Measurements from ENCODE around the gene DHRSX. TPM values are rescaled to one million over a fixed set of nuclear protein-coding genes. Genes with fewer than 3 reads are reported as not detected.

DHRSX gene
- total and polyA plus RNA-seq, 9 of the 15 experiments (the other 6 are each of a cell fraction or from before 2014, with no cell fraction given): 0.59 to 11.0 (median 6.2) TPM

- peak; percentile 17 for TF ChIP-seq TAL1 (IDR thresholded peaks at IDR 0.05)
- TF ChIP-seq TAF9B (IDR thresholded peaks at IDR 0.05; ENCODE audit: partially characterized antibody): no peak
- no peak; the same call in none of the 2 replicates for TF ChIP-seq CREB1 (IDR thresholded peaks at IDR 0.05)
- TF ChIP-seq CREB1 (CRISPR knock-in tag; IDR thresholded peaks at IDR 0.05): peak; percentile 71
- peak; percentile 100 for TF ChIP-seq EHMT2 (IDR thresholded peaks at IDR 0.05)
- TF ChIP-seq, protein P1, sequence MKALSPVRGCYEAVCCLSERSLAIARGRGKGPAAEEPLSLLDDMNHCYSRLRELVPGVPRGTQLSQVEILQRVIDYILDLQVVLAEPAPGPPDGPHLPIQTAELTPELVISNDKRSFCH (CRISPR knock-in tag; IDR thresholded peaks at IDR 0.05): no peak
- TF ChIP-seq, protein P1 (tag; IDR thresholded peaks at IDR 0.05): 0 out of 2 replicates have a peak, but pooled peaks have one; percentile 32
- peak; percentile 83 for TF ChIP-seq NCOA6 (IDR thresholded peaks at IDR 0.05)
- TF ChIP-seq ATF7 (IDR thresholded peaks at IDR 0.05): peak; percentile 39; the same call in 1 of the 2 replicates
- peak; percentile 41; the same call in 1 of the 2 replicates for TF ChIP-seq ATF1 (CRISPR knock-in tag; IDR thresholded peaks at IDR 0.05)
- TF ChIP-seq ATF1 (tag; IDR thresholded peaks at IDR 0.05): peak; percentile 87
- TF ChIP-seq CEBPB (tag; IDR thresholded peaks at IDR 0.05): peak; percentile 94
- peak; percentile 82 to 88 for TF ChIP-seq MNT (conservative IDR thresholded peaks at IDR 0.05)
- peak; percentile 89 for TF ChIP-seq CHAMP1 (IDR thresholded peaks at IDR 0.05)
- no peak for TF ChIP-seq CBFA2T2 (conservative IDR thresholded peaks at IDR 0.05)
- no peak for TF ChIP-seq FIP1L1 (IDR thresholded peaks at IDR 0.05; ENCODE audit: low read depth, low read length, poor library complexity, severe bottlenecking)
- no peak for TF ChIP-seq ZZZ3 (IDR thresholded peaks at IDR 0.05)
- peak; percentile 24; the same call in 1 of the 2 replicates for TF ChIP-seq STAT5A (IDR thresholded peaks at IDR 0.05; ENCODE audit: borderline replicate concordance, low read length)
- TF ChIP-seq ZNF444 (CRISPR knock-in tag; IDR thresholded peaks at IDR 0.05): no peak
- TF ChIP-seq SMC3 (conservative IDR thresholded peaks at IDR 0.05; ENCODE audit: insufficient read depth, low read depth, low read length): 0 out of 2 replicates have a peak, but pooled peaks have one; percentile 20
- TF ChIP-seq E2F6 (IDR thresholded peaks at IDR 0.05; ENCODE audit: borderline replicate concordance in 1 of 2, extremely low read depth in 1 of 2, insufficient read depth in 1 of 2, insufficient read length in 1 of 2, low read depth in 1 of 2, low read length in 1 of 2, poor library complexity in 1 of 2, severe bottlenecking in 1 of 2): peak in 1 of 2 experiments; percentile 8
- no peak for TF ChIP-seq ZNF253 (CRISPR knock-in tag; conservative IDR thresholded peaks at IDR 0.05)
- peak; percentile 21; the same call in 1 of the 2 replicates for TF ChIP-seq ELF1 (tag; IDR thresholded peaks at IDR 0.05)
- TF ChIP-seq HCFC1 (IDR thresholded peaks at IDR 0.05; ENCODE audit: low read depth, low read length): 0 out of 2 replicates have a peak, but pooled peaks have one; percentile 7
Measured at GRCh38 chrX:2457289-2458133, 43.3 kb downstream of the DHRSX start (continued).
